Nucleus accumbens (tissue), 56 donors: ENCODE results near the gene TAF6.

Experiments
- DNase-seq, 56 donors: peaks; one replicate each; lab custom pipeline; 2025; lab: John Stamatoyannopoulos, UW

Gene TAF6

GRCh38 chr7:100077205-100077604 is 42.0 kb downstream of the TAF6 start:
- DNase-seq = no peak

- no peak for DNase-seq
Observed at GRCh38 chr7:100075418-100075817, 43.7 kb downstream of the TAF6 start.

- no peak for DNase-seq
Observed at GRCh38 chr7:100074841-100075240, 44.3 kb downstream of the TAF6 start.

GRCh38 chr7:100072462-100072861 is 46.7 kb downstream of the TAF6 start:
- no peak for DNase-seq

- DNase-seq = no peak
Observed at GRCh38 chr7:100071018-100071723, 48.0 kb downstream of the TAF6 start.

- no peak for DNase-seq
Observed at GRCh38 chr7:100069991-100070390, 49.2 kb downstream of the TAF6 start.

- peak in 12 of 56 donors; percentile 4 to 40 (median 17) for DNase-seq
Observed at GRCh38 chr7:100066953-100067352, 52.2 kb downstream of the TAF6 start.

GRCh38 chr7:100065452-100066186 is 53.5 kb downstream of the TAF6 start:
- no peak for DNase-seq

- no peak for DNase-seq
Observed at GRCh38 chr7:100064162-100064561, 55.0 kb downstream of the TAF6 start.

GRCh38 chr7:100063376-100063775 is 55.8 kb downstream of the TAF6 start:
- no peak for DNase-seq

- no peak for DNase-seq
Observed at GRCh38 chr7:100061518-100062193, 57.5 kb downstream of the TAF6 start.

GRCh38 chr7:100059251-100059739 is 59.9 kb downstream of the TAF6 start:
- no peak for DNase-seq
